Mucosa of descending colon (tissue), 3 donors: ENCODE measurements around the gene CPSF4L. TPM values are rescaled to one million over a fixed set of nuclear protein-coding genes. Genes with fewer than 3 reads are reported as not detected.

Experiments used
- ATAC-seq: fragments of 200-7000 bp; cut with Tn5 transposase; one replicate; pipeline ENCODE4 v1.9.1; 2020; ENCODE audit warnings: mild to moderate bottlenecking, moderate library complexity
- DNase-seq, 3 donors: peaks; one replicate each; pipeline ENCODE4 v3.0.0-alpha.2; 2020
- H3K36me3 ChIP-seq: fragments of 200-600 bp; one replicate; pipeline ENCODE4 v1.8.0; 2021; ENCODE audit warnings: low read depth, mild to moderate bottlenecking
- H3K4me1 ChIP-seq: fragments of 200-600 bp; one replicate; pipeline ENCODE4 v1.8.0; 2021; ENCODE audit warnings: low read depth, mild to moderate bottlenecking
- H3K4me3 ChIP-seq: fragments of 200-600 bp; one replicate; pipeline ENCODE4 v1.8.0; 2021; ENCODE audit warnings: mild to moderate bottlenecking
- H3K9me3 ChIP-seq: fragments of 200-600 bp; one replicate; pipeline ENCODE4 v1.8.0; 2021; ENCODE audit warnings: mild to moderate bottlenecking
- CTCF ChIP-seq: fragments of 200-600 bp; IDR thresholded peaks from one replicate; pipeline ENCODE4 v1.8.0; 2022; ENCODE audit warnings: antibody characterized with exemption, mild to moderate bottlenecking
- intact Hi-C, 2 donors: fragments of 100-400 bp; cut with DNase I in 1 of 2; cut with micrococcal nuclease in 1 of 2; formaldehyde crosslinking; loops; one replicate each; pipeline versions ENCODE4 v1.11.0 to v1.11.1; 2022; cut with DNase I, micrococcal nuclease
- total RNA-seq, 3 donors: library from RNA; stranded (reverse); fragmentation: NEBNext Ultra II Directional in 2 of 3; extraction: Animal tissue kit (Norgen Biotek cat#: 25700) in 2 of 3; gene quantifications; one replicate each; pipeline versions ENCODE4 v1.2.1 to v1.2.4, GENCODE V29; 2021 to 2023
- donor health status: DM: no; HTN: no; CAD: no; lungs with moderate emphysema.
- donor health status: DM: no; HTN: no; CAD: no.
- donor health status: DM: no; HTN: yes; CAD: no.

Gene CPSF4L
- total RNA-seq, 3 donors from 2014 or later = not detected

- no peaks in the 10 kb centered on the region for H3K9me3 ChIP-seq
- H3K4me1 ChIP-seq = peaks cover 5% of the 10 kb centered on the region
- no peak for TF ChIP-seq CTCF
- intact Hi-C loops = loop anchor here (2.0 kb wide), 2 partner anchors 111 to 113 kb away; no protein-coding TSS in a partner anchor
- no peak for DNase-seq
- H3K36me3 ChIP-seq = no peaks in the 10 kb centered on the region
- H3K4me3 ChIP-seq = no peak overlapping the region
- ATAC-seq = no peak
Measured at GRCh38 chr17:73257516-73257915, 4.2 kb downstream of the CPSF4L start.

GRCh38 chr17:73256220-73256619, 5.5 kb downstream of the CPSF4L start:
- intact Hi-C loops = loop anchor here (2.0 kb wide), 2 partner anchors 113 to 115 kb away; no protein-coding TSS in a partner anchor
- Histone ChIP-seq H3K4me1 (no peaks in the 10 kb centered on the region), H3K9me3 (no peaks in the 10 kb centered on the region), H3K4me3 (no peak overlapping the region), H3K36me3 (no peaks in the 10 kb centered on the region)
- TF ChIP-seq CTCF = no peak
- DNase-seq (no peak), ATAC-seq (no peak)

- TF ChIP-seq CTCF = peak; percentile 93
- Histone ChIP-seq H3K4me3 (no peak overlapping the region), H3K9me3 (no peaks in the 10 kb centered on the region), H3K36me3 (no peaks in the 10 kb centered on the region), H3K4me1 (no peaks in the 10 kb centered on the region)
- peak; percentile 81 for ATAC-seq
- DNase-seq = peak in 2 of 3 donors; percentile 71 to 73
- intact Hi-C loops = loop anchor here (2.0 kb wide), 2 partner anchors 113 to 115 kb away; no protein-coding TSS in a partner anchor
Measured at GRCh38 chr17:73255671-73256181, 6.0 kb downstream of the CPSF4L start.

GRCh38 chr17:73251871-73252270, 9.8 kb downstream of the CPSF4L start:
- TF ChIP-seq CTCF = no peak
- intact Hi-C loops = no loop called here
- ATAC-seq = no peak

GRCh38 chr17:73250851-73251640, 10.6 kb downstream of the CPSF4L start:
- intact Hi-C loops = no loop called here
- Histone ChIP-seq H3K9me3 (no peaks in the 10 kb centered on the region), H3K4me1 (no peaks in the 10 kb centered on the region), H3K36me3 (no peaks in the 10 kb centered on the region), H3K4me3 (no peak overlapping the region)
- DNase-seq = no peak
- TF ChIP-seq CTCF = no peak
- ATAC-seq = no peak

More at GRCh38 chr17:73251871-73252270, 9.8 kb downstream of the CPSF4L start:
- H3K4me1 ChIP-seq = no peaks in the 10 kb centered on the region
- H3K4me3 ChIP-seq = no peak overlapping the region
- H3K36me3 ChIP-seq = no peaks in the 10 kb centered on the region
- DNase-seq = no peak
- H3K9me3 ChIP-seq = no peaks in the 10 kb centered on the region
